Astrocyte of the cerebellum (primary cell): ENCODE results near the gene MPC1L.

Experiments
- DNase-seq: peaks from one replicate; pipeline ENCODE4 v3.0.0-alpha.2; 2011; ENCODE audit warnings: low read depth
- H3K4me3 ChIP-seq: 2 replicates; pipeline ENCODE4 v1.5.1; 2011; ENCODE audit warnings: mild to moderate bottlenecking, low read depth, low read length, moderate library complexity
- in situ Hi-C: cut with HindIII; loops from 2 replicates; pipeline ENCODE4 v1.10.0; 2017; ENCODE audit warnings: low sequenced_read_pairs
- TF ChIP-seq, protein P1 (sequence below): IDR thresholded peaks from 2 replicates; pipeline ENCODE4 v1.5.1; 2012; ENCODE audit warnings: low read length, low read depth, moderate library complexity, mild to moderate bottlenecking; ENCODE audit errors: missing control alignments

MPC1L gene

DNA sequence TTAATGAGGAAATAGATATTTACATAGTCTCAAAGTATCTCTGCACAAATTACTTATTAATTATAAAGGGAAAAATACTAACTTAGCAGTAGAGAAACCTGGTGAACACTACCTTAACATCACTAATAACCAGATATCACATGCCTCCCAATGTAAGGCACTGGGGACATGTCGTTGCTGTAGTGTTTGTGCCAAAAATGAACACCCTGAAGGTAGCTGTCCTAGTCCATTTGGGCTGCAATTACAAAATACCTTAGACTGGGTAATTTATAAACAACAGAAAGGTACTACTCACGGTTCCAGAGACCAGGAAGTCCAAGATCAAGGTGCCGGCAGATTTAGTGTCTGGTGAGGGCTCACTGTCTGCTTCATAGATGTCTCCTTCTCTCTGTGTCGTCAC, 10.7 kb upstream of the MPC1L start:
- TF ChIP-seq, protein P1, sequence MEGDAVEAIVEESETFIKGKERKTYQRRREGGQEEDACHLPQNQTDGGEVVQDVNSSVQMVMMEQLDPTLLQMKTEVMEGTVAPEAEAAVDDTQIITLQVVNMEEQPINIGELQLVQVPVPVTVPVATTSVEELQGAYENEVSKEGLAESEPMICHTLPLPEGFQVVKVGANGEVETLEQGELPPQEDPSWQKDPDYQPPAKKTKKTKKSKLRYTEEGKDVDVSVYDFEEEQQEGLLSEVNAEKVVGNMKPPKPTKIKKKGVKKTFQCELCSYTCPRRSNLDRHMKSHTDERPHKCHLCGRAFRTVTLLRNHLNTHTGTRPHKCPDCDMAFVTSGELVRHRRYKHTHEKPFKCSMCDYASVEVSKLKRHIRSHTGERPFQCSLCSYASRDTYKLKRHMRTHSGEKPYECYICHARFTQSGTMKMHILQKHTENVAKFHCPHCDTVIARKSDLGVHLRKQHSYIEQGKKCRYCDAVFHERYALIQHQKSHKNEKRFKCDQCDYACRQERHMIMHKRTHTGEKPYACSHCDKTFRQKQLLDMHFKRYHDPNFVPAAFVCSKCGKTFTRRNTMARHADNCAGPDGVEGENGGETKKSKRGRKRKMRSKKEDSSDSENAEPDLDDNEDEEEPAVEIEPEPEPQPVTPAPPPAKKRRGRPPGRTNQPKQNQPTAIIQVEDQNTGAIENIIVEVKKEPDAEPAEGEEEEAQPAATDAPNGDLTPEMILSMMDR: no peak
- DNase-seq: no peak
- no peak overlapping the region for H3K4me3 ChIP-seq
- in situ Hi-C loops: no loop called here

- TF ChIP-seq, protein P1: no peak
- no peak overlapping the region for H3K4me3 ChIP-seq
- DNase-seq: no peak
- in situ Hi-C loops: no loop called here
These were observed 7.3 kb upstream of the MPC1L start for GRCh38 chrX:40615976-40616375.

GRCh38 chrX:40617566-40617965, 5.7 kb upstream of the MPC1L start:
- no peak overlapping the region for H3K4me3 ChIP-seq
- no peak for DNase-seq
- TF ChIP-seq, protein P1: no peak
- in situ Hi-C loops: no loop called here

- TF ChIP-seq, protein P1: no peak
- no peak overlapping the region for H3K4me3 ChIP-seq
- in situ Hi-C loops: no loop called here
- DNase-seq: no peak
These were observed 619 bp upstream of the MPC1L start for GRCh38 chrX:40622479-40623138.

DNA sequence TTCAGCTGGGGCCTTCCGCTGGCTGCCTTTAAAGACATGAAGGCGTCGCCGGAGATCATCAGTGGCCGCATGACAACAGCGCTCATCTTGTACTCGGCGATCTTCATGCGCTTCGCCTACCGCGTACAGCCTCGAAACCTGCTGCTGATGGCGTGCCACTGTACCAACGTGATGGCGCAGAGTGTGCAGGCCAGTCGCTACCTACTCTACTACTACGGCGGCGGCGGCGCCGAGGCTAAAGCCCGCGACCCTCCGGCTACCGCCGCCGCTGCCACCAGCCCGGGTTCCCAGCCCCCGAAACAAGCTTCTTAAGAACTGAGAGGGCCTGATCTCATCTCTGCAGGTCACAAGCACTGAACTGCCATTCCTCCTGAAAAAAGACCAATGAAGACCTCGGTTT, 437 bp downstream of the MPC1L start:
- no peak for DNase-seq
- in situ Hi-C loops: no loop called here
- no peak overlapping the region for H3K4me3 ChIP-seq
- TF ChIP-seq, protein P1: no peak

DNA sequence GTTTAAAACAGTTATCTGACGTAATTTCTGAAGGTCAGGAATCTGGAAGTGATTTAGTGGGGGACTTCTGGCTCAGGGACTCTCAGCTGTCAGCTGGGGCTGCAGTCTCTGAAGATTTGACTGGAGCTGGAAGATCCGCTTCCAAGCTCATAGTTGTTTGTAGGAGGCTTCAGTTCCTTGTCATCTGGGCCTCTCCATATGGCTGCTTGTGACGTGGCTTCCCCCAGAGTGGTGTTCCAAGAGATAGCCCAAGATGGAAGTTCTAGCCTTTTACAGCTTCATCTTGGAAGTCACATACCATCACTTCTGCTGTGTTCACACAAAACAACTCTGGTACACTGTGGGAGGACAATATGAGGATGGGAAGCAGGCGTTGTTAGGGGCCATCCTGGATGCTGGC, 2.1 kb downstream of the MPC1L start:
- TF ChIP-seq, protein P1: no peak
- DNase-seq: no peak
- in situ Hi-C loops: no loop called here
- H3K4me3 ChIP-seq: no peak overlapping the region
